ENCODE measurements around the gene SMG1. TPM values are rescaled to one million over a fixed set of nuclear protein-coding genes. Genes with fewer than 3 reads are reported as not detected.
"Not testable (repeated sequence)": the region's sequence is repeated elsewhere in the genome, so short reads cannot be mapped to it uniquely, and the experiment has no call there.

The SMG1 gene
- polyA plus RNA-seq (2012; ENCODE audit: insufficient read depth, insufficient read length, low read depth) = 18.6 TPM

- not testable (repeated sequence) for H3K4me1 ChIP-seq, H3K36me3 ChIP-seq, H3K27me3 ChIP-seq, H3K9me3 ChIP-seq
- peak within 1 kb of the TSS; percentile 65 for H3K4me3 ChIP-seq (ENCODE audit: low read depth, low read length)
- DNase-seq = peak; percentile 96
These were observed at the start of gene SMG1 for GRCh38 chr16:18925986-18926865. TSS of gene SMG1 (minus strand) at chr16:18926408. CDS start at chr16:18926041, 367 bp downstream.

DNA sequence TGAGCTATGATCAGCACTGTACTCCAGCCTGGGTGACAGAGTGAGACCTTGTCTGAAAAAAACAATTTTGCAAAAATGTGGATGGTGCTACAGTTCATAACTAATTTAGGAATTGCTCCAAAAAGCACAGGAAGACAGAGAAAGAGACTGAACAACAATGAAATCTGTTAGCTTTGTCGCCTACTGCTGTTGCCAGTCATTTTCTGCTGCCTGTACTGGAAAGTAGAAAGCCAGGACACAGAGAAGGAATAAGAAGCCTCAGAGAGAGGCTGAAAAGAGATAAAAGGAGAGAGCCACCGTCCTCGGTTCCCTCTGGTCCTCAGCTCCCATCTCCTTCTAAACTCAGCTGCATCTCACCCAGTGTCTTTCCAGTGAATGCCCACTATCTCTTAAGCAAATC lies 48.9 kb upstream of the SMG1 start:
- no peaks in the 10 kb centered on the region for H3K9me3 ChIP-seq
- DNase-seq = no peak
- no peaks in the 10 kb centered on the region for H3K27me3 ChIP-seq
- no peak overlapping the region for H3K4me3 ChIP-seq (ENCODE audit: low read depth, low read length)
- H3K4me1 ChIP-seq = no peaks in the 10 kb centered on the region
- TF ChIP-seq, protein P1, sequence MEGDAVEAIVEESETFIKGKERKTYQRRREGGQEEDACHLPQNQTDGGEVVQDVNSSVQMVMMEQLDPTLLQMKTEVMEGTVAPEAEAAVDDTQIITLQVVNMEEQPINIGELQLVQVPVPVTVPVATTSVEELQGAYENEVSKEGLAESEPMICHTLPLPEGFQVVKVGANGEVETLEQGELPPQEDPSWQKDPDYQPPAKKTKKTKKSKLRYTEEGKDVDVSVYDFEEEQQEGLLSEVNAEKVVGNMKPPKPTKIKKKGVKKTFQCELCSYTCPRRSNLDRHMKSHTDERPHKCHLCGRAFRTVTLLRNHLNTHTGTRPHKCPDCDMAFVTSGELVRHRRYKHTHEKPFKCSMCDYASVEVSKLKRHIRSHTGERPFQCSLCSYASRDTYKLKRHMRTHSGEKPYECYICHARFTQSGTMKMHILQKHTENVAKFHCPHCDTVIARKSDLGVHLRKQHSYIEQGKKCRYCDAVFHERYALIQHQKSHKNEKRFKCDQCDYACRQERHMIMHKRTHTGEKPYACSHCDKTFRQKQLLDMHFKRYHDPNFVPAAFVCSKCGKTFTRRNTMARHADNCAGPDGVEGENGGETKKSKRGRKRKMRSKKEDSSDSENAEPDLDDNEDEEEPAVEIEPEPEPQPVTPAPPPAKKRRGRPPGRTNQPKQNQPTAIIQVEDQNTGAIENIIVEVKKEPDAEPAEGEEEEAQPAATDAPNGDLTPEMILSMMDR (IDR thresholded peaks at IDR 0.05; ENCODE audit: low read depth, low read length) = no peak
- no peaks in the 10 kb centered on the region for H3K36me3 ChIP-seq

DNA sequence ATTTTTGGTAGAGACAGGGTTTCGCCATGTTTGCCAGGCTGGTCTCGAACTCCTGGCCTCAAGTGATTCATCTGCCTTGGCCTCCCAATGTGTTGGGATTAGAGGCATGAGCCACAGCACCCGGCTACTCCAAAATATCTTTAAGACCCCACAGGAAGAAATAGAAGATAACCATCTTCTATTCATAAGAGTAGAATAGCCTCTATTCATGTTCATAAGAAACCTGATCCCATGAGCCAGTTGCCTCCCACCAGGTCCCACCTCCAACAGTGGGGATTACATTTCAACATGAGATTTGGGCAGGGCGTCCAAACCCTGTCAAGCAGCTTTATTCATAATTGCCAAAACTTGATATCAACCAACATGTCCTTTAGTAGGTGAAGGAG lies 43.6 kb upstream of the SMG1 start:
- Histone ChIP-seq H3K9me3 (no peaks in the 10 kb centered on the region), H3K36me3 (no peaks in the 10 kb centered on the region), H3K27me3 (no peaks in the 10 kb centered on the region), H3K4me3 (ENCODE audit: low read depth, low read length) (no peak overlapping the region), H3K4me1 (no peaks in the 10 kb centered on the region)
- TF ChIP-seq, protein P1 (IDR thresholded peaks at IDR 0.05; ENCODE audit: low read depth, low read length) = no peak
- DNase-seq = no peak

DNA sequence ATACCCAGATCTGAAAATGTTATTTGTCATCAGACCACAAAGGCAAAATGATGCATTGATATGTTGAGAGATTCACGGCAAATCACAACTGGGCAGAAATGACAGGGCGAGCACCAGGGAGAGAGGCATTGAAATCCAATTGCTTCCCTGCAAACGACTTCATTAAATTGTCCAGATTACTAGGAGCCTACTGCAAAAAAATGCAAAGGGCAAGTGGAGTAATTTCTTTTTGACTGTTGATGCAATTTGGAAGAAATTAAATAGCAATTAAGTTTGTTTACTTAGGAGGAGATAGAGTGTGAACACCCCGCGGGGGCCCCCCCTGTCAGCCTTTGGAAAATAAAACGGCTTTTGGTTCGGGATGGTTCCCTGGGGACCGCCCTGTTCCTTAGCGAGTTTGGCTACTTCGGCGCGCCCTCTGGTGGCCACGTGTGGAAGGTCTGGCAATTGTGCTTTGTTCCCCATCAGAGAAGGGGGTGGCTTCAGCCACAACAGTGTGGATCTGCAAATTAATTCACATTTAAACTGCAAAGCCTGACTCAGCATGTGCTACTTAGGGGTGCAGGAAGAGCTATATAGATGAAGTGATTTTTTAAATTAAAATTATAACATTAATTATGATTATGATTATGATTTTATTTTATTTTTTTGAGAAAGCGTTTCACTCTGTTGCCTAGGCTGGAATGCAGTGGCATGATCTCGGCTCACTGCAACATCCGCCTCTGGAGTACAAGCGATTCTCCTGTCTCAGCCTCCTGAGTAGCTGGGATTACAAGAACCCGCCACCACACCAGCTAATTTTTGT lies 43.0 kb upstream of the SMG1 start:
- Histone ChIP-seq H3K36me3 (no peaks in the 10 kb centered on the region), H3K9me3 (no peaks in the 10 kb centered on the region), H3K27me3 (no peaks in the 10 kb centered on the region), H3K4me1 (no peaks in the 10 kb centered on the region), H3K4me3 (ENCODE audit: low read depth, low read length) (peak overlapping the region; percentile 64)
- TF ChIP-seq, protein P1 (IDR thresholded peaks at IDR 0.05; ENCODE audit: low read depth, low read length) = peak; percentile 92
- DNase-seq = peak; percentile 90

DNA sequence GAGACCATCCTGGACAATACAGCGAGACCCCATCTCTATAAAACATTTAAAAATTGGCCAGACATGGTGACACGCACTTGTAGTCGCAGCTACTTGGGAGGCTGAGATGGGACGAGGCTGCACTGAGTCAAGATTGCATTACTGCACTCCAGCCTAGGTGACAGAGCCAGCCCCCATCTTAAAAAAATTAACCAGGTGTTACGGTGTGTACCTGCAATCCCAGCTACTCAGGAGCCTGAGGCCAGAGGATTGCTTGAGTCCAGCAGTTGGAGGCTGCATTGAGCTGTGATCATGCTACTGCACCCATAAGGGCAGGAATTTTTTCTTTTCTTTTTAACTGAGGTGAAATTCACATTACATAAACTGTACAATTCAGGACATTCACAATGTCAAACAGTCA lies 40.6 kb upstream of the SMG1 start:
- Histone ChIP-seq H3K36me3 (no peaks in the 10 kb centered on the region), H3K9me3 (no peaks in the 10 kb centered on the region)

DNA sequence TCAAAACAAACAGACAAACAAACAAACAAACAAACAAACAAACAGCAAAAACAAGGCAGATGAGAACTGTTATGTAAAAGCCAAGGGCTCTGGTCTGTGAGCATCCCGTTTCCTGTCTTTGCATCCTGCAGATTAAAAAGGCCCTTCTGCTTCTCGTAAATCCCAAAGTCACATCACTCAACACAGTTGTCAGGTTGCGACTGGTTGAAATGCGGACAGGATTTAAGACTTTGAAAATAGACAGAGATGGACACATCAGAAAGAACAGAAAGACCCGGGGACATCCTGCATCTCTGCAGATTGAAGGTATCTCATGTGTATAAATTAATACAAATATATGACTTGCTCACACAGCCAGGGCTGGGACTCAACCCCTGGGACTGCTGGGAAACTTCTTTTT lies 39.3 kb upstream of the SMG1 start:
- no peaks in the 10 kb centered on the region for H3K36me3 ChIP-seq
- DNase-seq = no peak
- H3K27me3 ChIP-seq = no peaks in the 10 kb centered on the region
- H3K4me3 ChIP-seq (ENCODE audit: low read depth, low read length) = no peak overlapping the region
- no peaks in the 10 kb centered on the region for H3K9me3 ChIP-seq
- TF ChIP-seq, protein P1 (IDR thresholded peaks at IDR 0.05; ENCODE audit: low read depth, low read length) = no peak
- H3K4me1 ChIP-seq = no peaks in the 10 kb centered on the region

More for the DNA sequence above, 40.6 kb upstream of the SMG1 start:
- H3K27me3 ChIP-seq = no peaks in the 10 kb centered on the region
- TF ChIP-seq, protein P1 (IDR thresholded peaks at IDR 0.05; ENCODE audit: low read depth, low read length) = no peak
- H3K4me1 ChIP-seq = no peaks in the 10 kb centered on the region
- no peak overlapping the region for H3K4me3 ChIP-seq (ENCODE audit: low read depth, low read length)
- DNase-seq = no peak

Data from BE2C (cell line).